Uterus (tissue), 4 donors: Measurements from ENCODE around the gene PRF1. TPM values are rescaled to one million over a fixed set of nuclear protein-coding genes. Genes with fewer than 3 reads are reported as not detected.
"Not testable (repeated sequence)": the region's sequence is repeated elsewhere in the genome, so short reads cannot be mapped to it uniquely, and the experiment has no call there.

ENCODE experiments used
- DNase-seq, 2 donors: peaks; one replicate each; pipeline ENCODE4 v3.0.0-alpha.2; 2019 to 2020
- H3K27ac ChIP-seq, 2 donors: fragments of 200-600 bp; sonication (generic); 1 replicate in 1 of 2; 2 replicates in 1 of 2; pipeline ENCODE4 v1.5.1; 2016 to 2018
- H3K27me3 ChIP-seq, 2 donors: fragments of 200-600 bp; sonication (generic); one replicate each; pipeline ENCODE4 v1.5.1; 2018 to 2019; ENCODE audit warnings: control low read depth in 1 of 2
- H3K36me3 ChIP-seq, 2 donors: fragments of 200-600 bp; sonication (generic); one replicate each; pipeline ENCODE4 v1.5.1; 2019; ENCODE audit warnings: control low read depth in 1 of 2
- H3K4me1 ChIP-seq, 2 donors: fragments of 200-600 bp; sonication (generic); one replicate each; pipeline ENCODE4 v1.5.1; 2018 to 2019; ENCODE audit warnings: control low read depth in 1 of 2
- H3K4me3 ChIP-seq, 2 donors: fragments of 200-600 bp; sonication (generic); 1 replicate in 1 of 2; 2 replicates in 1 of 2; pipeline ENCODE4 v1.5.1; 2018 to 2019; ENCODE audit warnings: mild to moderate bottlenecking in 1 of 2
- H3K9me3 ChIP-seq, 2 donors: fragments of 200-600 bp; sonication (generic); one replicate each; pipeline ENCODE4 v1.5.1; 2019; ENCODE audit warnings: control low read depth in 1 of 2
- CTCF ChIP-seq, 4 experiments: fragments of 200-600 bp in 2 of 4; fragments of 450-650 bp in 2 of 4; sonication (generic) in 2 of 4; IDR thresholded peaks; one replicate each; pipeline ENCODE4 v1.5.1; 2016 to 2019; ENCODE audit warnings: antibody characterized with exemption in 4 of 4, mild to moderate bottlenecking in 2 of 4, moderate library complexity in 1 of 4
- POLR2A ChIP-seq, 2 donors: fragments of 450-650 bp; IDR thresholded peaks; one replicate each; pipeline ENCODE4 v1.6.1; 2016; ENCODE audit warnings: antibody characterized with exemption in 2 of 2, mild to moderate bottlenecking in 1 of 2, moderate library complexity in 1 of 2
- intact Hi-C: fragments of 100-400 bp; cut with DNase I; formaldehyde crosslinking; loops from one replicate; pipeline ENCODE4 v1.15.1; 2023; ENCODE audit warnings: low total_unique reads
- total RNA-seq, 4 donors: library from RNA; depleted of rRNA in 3 of 4; stranded (reverse); fragments of >200 nt in 3 of 4; gene quantifications; one replicate each; pipeline versions ENCODE4 v1.1.0 to v1.2.4, GENCODE V29; 2014 to 2023
- donor health status: DM: yes; HTN: yes; CAD: no.

Gene PRF1
- total RNA-seq, 4 donors from 2014 or later = 0.51 to 8.7 (median 1.1) TPM; not detected in 1

GRCh38 chr10:70584909-70585544, 17.5 kb downstream of the PRF1 start:
- H3K27me3 ChIP-seq = no peaks in the 10 kb centered on the region
- H3K36me3 ChIP-seq = no peaks in the 10 kb centered on the region
- no peak for DNase-seq
- intact Hi-C loops = no loop called here
- no peak overlapping the region for H3K4me3 ChIP-seq
- no peaks in the 10 kb centered on the region for H3K9me3 ChIP-seq
- no peak overlapping the region for H3K27ac ChIP-seq
- no peaks in the 10 kb centered on the region for H3K4me1 ChIP-seq
- TF ChIP-seq POLR2A (IDR thresholded peaks at IDR 0.05) (no peak), CTCF (IDR thresholded peaks at IDR 0.05) (no peak)

- Histone ChIP-seq H3K27ac (no peak overlapping the region), H3K36me3 (no peaks in the 10 kb centered on the region), H3K4me1 (no peaks in the 10 kb centered on the region), H3K9me3 (no peaks in the 10 kb centered on the region), H3K4me3 (no peak overlapping the region), H3K27me3 (no peaks in the 10 kb centered on the region)
- no peak for DNase-seq
- TF ChIP-seq POLR2A (IDR thresholded peaks at IDR 0.05) (no peak), CTCF (IDR thresholded peaks at IDR 0.05) (no peak)
- intact Hi-C loops = no loop called here
Measured at GRCh38 chr10:70584366-70584765, 18.2 kb downstream of the PRF1 start.

- no peaks in the 10 kb centered on the region for H3K36me3 ChIP-seq
- intact Hi-C loops = no loop called here
- H3K27me3 ChIP-seq = no peaks in the 10 kb centered on the region
- no peak overlapping the region for H3K27ac ChIP-seq
- no peaks in the 10 kb centered on the region for H3K4me1 ChIP-seq
- no peaks in the 10 kb centered on the region for H3K9me3 ChIP-seq
- TF ChIP-seq POLR2A (IDR thresholded peaks at IDR 0.05) = no peak
- TF ChIP-seq CTCF (IDR thresholded peaks at IDR 0.05) = no peak
- H3K4me3 ChIP-seq = no peak overlapping the region
- DNase-seq = no peak
Measured at GRCh38 chr10:70583669-70584037, 18.9 kb downstream of the PRF1 start.

GRCh38 chr10:70582793-70583668, 19.5 kb downstream of the PRF1 start:
- Histone ChIP-seq H3K27ac (no peak overlapping the region), H3K4me1 (no peaks in the 10 kb centered on the region), H3K27me3 (no peaks in the 10 kb centered on the region), H3K9me3 (no peaks in the 10 kb centered on the region), H3K4me3 (no peak overlapping the region), H3K36me3 (no peaks in the 10 kb centered on the region)
- intact Hi-C loops = no loop called here
- TF ChIP-seq CTCF (IDR thresholded peaks at IDR 0.05) (no peak), POLR2A (IDR thresholded peaks at IDR 0.05) (no peak)
- no peak for DNase-seq

GRCh38 chr10:70581176-70581575, 21.4 kb downstream of the PRF1 start:
- intact Hi-C loops = not testable (repeated sequence)

More at GRCh38 chr10:70581176-70581575, 21.4 kb downstream of the PRF1 start:
- H3K4me3 ChIP-seq, H3K27me3 ChIP-seq, H3K4me1 ChIP-seq, DNase-seq, H3K9me3 ChIP-seq, H3K36me3 ChIP-seq, H3K27ac ChIP-seq: not testable (repeated sequence)
